ENCODE data around the gene RNF220.

DNA sequence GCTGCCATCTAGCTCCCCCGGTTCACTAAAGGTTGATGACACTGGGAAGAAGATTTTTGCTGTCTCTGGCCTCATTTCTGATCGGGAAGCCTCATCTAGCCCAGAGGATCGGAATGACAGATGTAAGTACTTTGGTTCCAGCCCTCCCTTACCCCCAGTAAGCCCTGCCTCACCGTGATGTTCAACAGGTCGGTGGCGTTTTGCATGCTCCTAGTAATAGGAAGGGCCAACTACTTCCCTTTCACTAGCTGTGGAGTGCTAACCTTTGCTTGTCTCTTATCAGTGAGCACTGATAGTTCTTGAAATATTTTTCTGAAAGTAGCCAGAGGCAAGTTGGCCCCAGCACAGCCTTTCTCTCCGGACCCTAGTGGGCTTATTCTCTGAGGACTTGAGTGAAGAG, 7.5 kb downstream of the RNF220 start:
- TF ChIP-seq, protein P1, sequence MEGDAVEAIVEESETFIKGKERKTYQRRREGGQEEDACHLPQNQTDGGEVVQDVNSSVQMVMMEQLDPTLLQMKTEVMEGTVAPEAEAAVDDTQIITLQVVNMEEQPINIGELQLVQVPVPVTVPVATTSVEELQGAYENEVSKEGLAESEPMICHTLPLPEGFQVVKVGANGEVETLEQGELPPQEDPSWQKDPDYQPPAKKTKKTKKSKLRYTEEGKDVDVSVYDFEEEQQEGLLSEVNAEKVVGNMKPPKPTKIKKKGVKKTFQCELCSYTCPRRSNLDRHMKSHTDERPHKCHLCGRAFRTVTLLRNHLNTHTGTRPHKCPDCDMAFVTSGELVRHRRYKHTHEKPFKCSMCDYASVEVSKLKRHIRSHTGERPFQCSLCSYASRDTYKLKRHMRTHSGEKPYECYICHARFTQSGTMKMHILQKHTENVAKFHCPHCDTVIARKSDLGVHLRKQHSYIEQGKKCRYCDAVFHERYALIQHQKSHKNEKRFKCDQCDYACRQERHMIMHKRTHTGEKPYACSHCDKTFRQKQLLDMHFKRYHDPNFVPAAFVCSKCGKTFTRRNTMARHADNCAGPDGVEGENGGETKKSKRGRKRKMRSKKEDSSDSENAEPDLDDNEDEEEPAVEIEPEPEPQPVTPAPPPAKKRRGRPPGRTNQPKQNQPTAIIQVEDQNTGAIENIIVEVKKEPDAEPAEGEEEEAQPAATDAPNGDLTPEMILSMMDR (IDR thresholded peaks at IDR 0.05), result no peak
- no peak for TF ChIP-seq EP300 (IDR thresholded peaks at IDR 0.05)
